HG02884 (cell line): Measurements from ENCODE around the gene PEX6.
"Not testable (repeated sequence)": the region's sequence is repeated elsewhere in the genome, so short reads cannot be mapped to it uniquely, and the experiment has no call there.

ENCODE experiments used
- ATAC-seq: cut with Tn5 transposase; IDR thresholded peaks from one replicate; pipeline ENCODE4 v1.9.1; 2021; ENCODE audit warnings: mild to moderate bottlenecking, moderate library complexity; ENCODE audit not compliant: unreplicated experiment

The PEX6 gene

GRCh38 chr6:42968126-42968701, 10.8 kb downstream of the PEX6 start:
- no peak for ATAC-seq

- ATAC-seq = no peak
Observed at GRCh38 chr6:42967228-42967627, 11.8 kb downstream of the PEX6 start.

DNA sequence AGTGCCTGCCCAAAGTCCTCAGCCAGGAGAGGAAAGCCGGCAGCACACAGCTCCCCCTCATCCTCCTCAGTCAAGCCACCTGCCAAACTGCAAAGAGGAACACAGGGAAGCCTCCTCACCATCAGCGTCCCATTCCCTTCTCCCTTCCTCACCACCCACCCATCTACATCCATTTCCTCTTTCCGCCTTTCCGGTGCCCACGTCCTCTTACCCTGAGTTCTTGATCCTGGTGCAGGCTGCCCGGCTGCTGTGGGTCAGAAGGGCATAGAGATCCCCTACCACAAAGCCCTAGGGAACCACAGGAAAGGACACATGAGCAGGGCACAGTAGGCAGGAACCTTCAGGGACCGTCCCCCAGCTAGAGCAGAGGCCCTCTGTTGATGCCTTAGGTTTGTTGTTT, 12.4 kb downstream of the PEX6 start:
- no peak for ATAC-seq

- ATAC-seq = no peak
Observed at GRCh38 chr6:42963855-42964605, 15.0 kb downstream of the PEX6 start.

DNA sequence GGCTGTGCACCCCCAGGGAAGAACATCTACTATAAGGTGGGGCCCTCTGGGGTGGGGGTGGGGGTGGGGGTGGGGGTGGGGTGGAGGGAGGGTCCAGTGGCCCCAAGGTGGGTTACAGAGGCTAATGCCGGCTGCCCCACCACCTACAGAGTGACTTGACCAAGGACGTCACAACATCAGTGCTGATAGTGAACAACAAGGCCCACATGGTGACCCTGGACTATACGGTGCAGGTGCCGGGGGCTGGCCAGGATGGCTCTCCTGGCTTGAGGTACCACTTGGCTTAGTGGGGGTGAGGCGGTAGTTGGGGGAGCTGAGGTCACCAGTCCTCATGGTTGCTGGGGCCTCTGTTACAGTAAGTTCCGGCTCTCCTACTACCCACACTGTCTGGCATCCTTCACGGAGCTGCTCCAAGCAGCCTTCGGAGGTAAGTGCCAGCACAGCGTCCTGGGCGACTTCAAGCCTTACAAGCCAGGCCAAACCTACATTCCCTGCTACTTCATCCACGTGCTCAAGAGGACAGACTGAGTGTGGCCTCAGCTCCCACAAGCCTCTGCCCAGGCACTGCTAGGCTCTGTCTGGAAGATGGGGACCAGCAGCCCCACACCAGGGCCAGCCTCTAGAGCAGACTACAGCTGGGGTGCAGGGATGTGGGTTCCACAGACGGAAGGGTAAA, 15.7 kb downstream of the PEX6 start:
- ATAC-seq = no peak

- ATAC-seq = no peak
Observed at GRCh38 chr6:42962502-42963178, 16.3 kb downstream of the PEX6 start.

DNA sequence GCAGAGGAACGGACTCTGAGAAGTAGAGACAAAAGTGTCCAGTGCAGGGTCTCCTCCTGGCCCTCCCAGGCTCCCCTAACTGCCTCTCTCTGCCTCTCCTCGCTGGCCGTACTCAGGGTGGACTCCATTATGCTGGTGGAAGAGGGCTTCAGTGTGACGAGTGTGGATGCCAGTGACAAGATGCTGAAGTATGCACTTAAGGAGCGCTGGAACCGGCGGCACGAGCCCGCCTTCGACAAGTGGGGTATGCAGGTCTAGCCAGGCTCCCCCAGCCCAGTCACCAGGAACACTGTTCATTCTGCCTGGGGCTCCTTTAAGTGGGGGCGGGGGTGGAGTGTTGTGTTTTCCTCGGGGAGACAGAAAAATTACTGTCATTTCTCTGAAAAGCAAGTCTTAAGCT, 16.9 kb downstream of the PEX6 start:
- no peak for ATAC-seq

- ATAC-seq = no peak
Observed at GRCh38 chr6:42961020-42961470, 17.9 kb downstream of the PEX6 start.

DNA sequence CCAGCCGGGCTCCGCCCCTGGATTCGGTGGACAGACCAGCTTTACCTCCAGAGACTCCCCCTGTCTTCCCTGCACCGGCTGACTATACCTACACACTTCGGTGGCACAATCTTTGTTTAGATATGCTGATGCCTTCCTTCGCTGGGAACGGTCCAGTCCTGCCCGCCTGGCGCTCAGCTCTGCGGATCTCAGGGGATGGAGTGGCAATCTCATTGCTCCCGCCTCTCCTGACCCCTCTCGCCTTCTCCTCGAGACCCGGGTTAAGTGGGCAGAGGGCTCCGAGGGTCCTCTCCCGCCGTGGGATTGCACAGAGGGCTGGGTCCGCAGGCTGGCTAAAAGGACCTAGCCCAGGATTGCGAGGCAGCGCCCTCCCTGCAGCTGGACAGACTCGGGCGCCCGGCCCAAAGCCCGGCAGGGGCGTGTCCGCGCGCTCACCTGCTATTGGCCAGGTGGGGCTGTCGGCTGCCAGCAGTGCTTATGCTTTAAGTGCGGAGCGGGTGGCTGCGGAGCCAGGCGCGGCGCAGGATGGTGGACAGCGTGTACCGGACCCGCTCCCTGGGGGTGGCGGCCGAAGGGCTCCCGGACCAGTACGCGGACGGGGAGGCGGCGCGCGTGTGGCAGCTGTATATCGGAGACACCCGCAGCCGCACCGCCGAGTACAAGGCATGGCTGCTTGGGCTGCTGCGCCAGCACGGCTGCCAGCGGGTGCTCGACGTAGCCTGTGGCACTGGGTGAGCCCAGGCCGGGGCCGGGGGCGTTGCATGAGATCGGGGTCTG, 18.6 kb downstream of the PEX6 start, which contains the start of gene GNMT:
Gene GNMT (plus strand): TSS at position 512 of the 777 bp plus-strand sequence. CDS start 14 bp downstream, at position 526.
- no peak for ATAC-seq

GRCh38 chr6:42959917-42960242, 19.1 kb downstream of the PEX6 start:
- no peak for ATAC-seq

DNA sequence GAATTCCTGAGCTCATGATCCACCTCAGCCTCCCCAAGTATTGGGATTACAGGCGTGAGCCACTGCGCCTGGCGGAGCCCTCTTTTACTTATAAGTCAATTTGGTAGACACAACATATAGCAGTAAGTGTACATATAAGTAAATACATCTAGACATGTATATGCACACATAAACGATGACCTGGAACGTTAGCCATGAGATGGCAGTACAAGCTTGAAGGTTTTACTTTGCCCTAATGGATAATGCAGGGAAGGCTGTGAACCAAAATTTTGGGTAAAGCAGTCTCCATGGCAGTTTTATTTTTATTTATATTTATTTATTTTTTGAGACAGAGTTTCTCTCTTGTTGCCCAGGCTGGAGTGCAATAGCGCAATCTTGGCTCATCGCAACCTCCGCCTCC, 20.9 kb downstream of the PEX6 start:
- no peak for ATAC-seq

DNA sequence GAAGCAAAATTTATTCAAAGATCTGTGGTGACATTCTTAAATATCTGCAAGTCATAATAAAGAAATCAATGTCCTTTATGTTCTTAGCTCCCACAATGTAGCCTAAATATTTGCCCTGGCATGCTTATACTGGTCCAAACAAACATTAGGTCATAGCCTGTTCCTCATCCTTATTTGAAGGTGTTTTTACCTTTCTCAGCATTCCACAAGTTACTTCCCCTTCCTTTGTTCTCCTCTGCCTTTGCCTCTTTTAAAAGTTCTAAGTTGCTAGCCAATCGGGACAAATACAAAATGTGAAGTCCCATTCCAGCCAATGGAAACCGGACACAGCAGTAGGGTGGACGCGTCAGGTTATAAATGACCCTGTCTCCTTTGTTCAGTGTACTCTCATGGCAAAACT, 24.6 kb downstream of the PEX6 start:
- not testable (repeated sequence) for ATAC-seq

DNA sequence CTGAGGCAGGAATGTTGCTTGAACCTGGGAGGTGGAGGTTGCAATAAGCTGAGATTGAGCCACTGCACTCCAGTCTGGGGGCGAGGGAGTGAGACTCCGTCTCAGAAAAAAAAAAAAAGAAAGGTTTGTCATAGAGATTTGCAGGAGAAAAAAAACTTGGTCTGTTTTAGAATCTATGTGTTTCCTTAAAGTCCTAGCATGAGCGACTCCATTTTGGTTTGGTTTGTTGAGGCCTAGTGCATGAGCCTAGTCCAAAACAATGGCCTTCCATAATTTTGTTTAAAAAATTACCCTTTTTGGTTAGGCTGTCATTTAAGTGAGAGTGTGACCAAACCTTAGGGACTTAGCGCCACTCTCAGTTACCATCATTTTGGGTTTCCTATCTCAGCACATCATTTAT, 26.6 kb downstream of the PEX6 start:
- ATAC-seq = no peak

- no peak for ATAC-seq
Observed at GRCh38 chr6:42947950-42948349, 31.0 kb downstream of the PEX6 start.

DNA sequence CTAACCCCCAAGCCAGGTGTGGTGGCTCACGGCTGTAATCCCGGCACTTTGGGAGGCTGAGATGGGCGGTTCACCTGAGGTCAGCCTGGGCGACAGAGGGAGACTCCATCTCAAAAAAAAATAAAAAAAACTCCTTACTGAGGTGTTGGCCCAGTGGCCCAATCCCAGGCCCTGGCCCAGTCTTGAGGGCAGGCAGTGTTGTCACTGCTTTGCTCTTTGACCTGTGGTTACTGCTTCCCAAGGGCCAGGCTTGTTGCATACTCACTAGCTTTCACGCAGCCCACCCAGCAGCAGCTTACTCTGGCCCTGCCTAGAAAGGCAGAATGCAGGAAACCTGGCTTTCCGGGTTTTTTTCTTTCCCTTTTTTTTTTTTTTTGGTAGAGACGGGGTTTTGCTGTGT, 36.5 kb downstream of the PEX6 start:
- no peak for ATAC-seq

DNA sequence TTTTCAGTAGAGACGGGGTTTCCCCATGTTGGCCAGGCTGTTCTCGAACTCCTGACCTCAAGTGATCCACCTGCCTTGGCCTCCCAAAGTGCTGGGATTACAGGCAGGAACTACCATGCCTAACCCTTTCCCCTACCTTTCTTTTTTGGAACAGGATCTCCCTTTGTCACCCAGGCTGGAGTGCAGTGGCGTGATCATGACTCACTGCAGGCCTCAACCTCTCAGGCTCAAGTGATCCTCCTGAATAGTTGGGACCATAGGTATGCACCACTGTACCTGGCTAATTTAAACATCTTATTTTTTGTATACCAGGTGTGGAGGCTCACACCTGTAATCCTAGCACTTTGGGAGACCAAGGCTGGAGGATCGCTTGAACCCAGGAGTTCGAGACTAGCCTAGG, 37.6 kb downstream of the PEX6 start:
- ATAC-seq = not testable (repeated sequence)

DNA sequence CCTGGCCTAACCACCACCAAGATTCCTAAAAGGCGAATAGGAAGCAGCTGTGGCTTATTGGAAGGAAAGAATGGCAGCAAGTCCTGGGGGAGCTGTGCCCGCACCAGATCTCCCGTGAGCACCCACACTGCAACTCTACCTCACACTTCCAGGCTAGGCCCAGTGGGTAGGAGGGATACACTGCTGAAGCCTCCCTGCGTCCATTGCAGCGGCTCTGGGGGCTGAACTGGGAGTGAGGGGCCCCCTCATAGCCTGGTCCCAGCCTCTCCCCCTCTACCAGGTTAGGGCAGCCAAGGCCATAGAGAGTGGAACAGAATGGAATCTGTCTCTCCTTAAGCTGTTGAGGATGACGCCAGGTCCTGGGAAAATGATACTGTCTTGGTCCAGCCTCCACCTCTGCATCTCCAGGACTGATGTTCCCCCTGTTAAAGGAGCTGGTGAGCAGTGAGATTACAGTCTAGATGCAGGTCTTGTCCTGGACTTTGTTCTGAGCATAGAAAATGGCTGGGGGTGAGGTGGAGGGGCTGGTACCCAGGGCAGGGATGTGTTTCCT, 38.4 kb downstream of the PEX6 start:
- ATAC-seq = no peak

- no peak for ATAC-seq
Observed at GRCh38 chr6:42939810-42940167, 39.2 kb downstream of the PEX6 start.

DNA sequence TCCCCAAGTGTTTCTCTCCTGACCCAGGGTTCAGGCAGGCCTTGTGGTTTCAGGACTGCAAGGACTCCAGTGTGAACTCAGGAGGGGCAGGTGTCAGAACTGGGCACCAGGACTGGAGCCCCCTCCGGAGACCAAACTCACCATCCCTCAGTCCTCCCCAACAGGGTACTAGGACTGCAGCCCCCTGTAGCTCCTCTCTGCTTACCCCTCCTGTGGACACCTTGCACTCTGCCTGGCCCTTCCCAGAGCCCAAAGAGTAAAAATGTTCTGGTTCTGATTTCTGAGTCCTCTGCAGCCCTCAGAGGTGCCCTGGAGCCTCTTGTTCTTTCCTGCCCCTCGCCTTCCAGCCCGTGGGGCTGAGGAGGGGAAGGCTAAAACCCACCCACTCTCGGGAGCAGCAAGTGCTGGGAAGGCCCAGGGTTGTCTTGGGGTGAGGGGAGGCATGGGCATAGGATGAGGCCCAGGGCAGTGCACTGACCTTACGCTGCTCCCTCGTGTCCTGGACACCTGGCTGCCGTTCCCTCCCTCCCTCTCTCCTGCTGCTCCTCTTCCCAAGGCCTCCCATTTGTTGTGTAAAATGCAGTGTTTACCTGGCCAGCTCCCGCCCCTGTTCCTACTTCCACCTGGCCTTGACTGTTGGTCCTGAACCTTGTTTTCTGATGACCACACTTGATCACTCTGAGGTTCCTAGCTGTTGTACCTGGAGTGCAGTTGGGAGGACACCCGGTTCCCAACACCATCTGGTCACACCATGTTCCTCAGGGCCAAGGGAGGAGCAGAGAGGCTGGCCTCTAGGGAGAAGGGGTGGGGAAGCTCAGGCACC, 39.8 kb downstream of the PEX6 start:
- ATAC-seq = no peak

- no peak for ATAC-seq
Observed at GRCh38 chr6:42938428-42938796, 40.6 kb downstream of the PEX6 start.
